GM19025 (cell line): ENCODE data around the gene CMPK1.

Source experiments
- ATAC-seq: cut with Tn5 transposase; IDR thresholded peaks from one replicate; pipeline ENCODE4 v1.9.1; 2021; ENCODE audit warnings: mild to moderate bottlenecking, low read depth, moderate library complexity; ENCODE audit not compliant: unreplicated experiment

Gene CMPK1

DNA sequence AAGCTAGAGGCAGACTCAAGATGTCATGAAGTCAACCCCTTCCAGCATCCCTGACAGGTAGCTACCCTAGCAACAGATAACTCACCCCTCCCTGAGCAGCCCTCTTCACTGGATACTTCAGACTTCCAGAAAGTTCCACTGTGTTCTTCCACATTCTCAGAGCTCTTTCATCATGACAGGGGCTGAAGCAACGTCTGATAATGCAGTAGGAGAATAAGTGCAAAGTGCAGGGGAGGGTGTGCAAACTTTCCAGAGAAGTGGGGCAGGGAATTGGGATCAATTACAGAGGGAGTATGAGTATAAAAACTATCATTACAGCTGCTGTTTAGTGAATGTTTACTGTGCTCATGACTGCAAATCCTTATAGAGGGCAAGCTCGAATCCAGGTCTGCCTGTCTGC, 56.1 kb downstream of the CMPK1 start:
- no peak for ATAC-seq

DNA sequence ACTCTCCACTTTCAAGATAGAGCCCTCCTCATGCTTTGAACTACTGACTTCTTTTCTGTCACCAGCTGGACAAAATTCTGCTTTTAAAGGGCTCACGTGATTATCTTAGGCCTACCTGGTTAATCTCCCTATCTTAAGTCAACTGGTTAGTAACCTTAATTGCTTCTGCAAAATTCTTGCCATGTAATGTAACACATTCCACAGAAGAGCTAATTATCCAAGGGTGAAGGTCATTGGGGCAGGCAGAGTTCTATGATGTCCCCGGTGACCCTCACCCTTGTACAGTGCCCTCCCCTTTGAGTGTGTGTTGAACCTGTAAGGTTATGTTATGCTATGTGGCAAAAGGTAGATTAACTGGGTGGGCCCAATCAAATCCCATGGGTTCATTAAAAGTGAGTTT, 57.3 kb downstream of the CMPK1 start:
- ATAC-seq = no peak

DNA sequence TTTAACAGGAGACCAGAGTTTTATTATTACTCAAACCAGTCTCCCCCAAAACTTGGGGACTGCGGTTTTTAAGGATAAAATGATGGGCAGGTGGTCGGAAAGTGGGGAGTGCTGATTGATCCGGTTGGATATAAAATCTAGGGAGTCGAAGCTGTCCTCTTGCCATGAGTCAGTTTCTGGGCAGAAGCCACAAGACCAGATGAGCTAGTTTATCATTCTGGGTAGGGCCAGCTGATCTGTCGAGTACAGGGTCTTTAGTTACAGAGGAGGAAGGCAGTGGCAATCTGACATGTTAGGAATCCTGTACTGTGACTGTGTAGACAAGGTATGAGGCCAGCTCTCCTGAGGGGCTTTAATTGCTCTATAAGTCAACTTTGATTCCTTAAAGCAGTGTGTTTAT, 59.6 kb downstream of the CMPK1 start:
- no peak for ATAC-seq

DNA sequence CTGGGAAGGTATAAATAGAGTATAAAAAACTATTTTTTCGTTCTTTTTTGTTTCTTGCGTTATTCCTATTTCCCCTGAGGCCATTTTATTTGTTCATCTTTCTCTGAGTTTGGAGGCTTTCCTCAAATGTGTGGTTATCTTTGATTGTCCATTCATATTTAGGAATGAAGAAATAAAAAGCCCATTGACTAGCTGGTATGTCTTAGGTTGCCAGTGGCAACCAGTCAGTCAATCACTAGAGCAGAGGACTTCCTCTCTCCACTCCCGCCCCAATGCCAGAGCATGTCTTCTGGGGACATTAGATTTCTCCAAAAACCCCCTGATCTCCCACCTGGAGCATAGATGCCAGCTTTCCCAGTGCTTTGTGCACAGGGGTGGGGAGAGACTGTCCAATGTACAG, 61.8 kb downstream of the CMPK1 start:
- no peak for ATAC-seq

DNA sequence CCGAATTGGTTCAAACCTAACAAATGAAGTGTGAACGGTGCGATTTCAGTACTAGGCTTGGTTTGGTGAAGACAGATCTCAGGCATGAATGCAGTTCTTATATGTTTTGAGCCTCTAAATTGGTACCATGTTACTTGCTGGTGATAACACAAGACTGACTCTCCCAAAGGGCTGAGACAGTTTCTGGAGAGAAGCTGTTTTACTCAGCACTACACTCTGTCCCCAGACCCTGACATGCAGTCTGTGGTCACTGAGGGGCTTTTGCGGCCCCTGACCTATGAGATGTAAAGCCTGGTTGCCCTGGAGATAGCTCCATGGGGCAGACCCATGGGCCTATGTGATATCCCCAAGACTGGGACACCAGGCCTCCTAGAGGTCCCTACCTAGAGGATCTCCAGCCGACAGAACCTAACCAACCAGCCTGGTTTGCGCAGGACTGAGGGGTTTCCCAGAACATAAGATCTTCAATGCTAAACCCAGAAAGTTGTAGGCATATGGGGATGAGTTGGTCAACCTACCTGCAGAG, 63.1 kb downstream of the CMPK1 start:
- no peak for ATAC-seq

DNA sequence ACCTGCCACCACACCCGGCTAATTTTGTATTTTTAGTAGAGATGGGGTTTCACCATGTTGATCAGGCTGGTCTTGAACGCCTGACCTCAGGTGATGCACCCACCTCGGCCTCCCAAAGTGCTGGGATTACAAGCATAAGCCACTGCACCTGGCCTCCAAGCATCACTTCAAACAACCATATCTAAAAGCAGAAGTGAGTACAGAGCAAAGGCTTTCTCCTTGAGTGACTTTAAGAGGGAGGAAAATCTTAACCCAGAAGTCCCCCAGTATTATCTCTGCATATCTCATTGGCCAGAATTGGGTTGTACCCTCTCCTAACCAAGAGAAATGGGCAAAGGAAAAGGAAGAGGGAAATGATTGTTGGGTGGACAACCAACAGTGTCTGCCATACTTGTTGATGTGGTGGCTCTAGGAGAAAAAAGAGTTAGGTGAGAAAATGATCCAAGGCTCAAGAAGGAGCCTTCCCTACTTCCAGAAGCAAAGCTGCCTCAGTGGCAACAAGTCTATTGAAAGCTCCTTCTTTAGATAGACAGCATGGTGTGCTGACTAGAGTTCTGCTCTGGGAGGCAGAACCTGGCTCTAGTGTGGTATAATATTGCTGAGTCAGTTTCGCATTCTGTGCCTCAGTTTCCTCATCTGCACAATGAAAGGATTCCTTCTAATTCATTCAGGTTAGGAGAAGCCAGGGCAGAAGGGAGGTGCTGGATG, 65.7 kb downstream of the CMPK1 start:
- ATAC-seq = no peak

DNA sequence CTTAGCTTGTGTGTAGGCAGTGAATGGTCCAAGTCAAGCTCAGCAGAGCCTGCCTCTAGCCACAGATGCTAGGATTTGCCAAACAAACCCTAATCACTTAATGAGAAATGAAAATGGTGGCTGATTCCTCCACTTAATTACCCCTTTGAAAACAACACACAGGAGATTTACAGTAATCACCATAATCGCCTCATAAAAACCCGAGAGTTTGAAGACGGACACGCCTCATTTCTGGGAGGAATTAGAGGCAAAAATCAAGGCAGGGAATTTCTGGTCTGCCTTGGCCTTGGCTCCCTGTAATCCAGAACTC, 66.2 kb downstream of the CMPK1 start:
- ATAC-seq = no peak

DNA sequence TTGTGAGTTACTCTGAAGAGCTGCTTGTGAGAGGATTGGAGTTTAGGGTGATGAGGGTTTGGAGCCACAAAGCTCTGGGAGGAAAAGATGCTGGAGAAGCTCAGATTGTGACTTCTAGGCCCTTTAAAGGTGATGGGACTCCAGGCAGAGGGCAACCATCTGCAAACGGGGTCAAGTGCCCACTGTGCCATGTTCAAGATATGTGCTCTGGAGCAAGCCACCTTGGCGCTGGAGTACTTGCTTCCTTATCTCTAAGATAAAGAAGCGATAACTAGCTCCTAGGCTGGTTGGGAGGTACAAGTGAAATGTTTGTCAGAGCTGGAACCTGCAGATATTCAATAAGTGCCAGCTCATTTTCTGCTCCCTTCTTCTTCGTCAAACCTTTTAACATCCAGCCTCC, 68.2 kb downstream of the CMPK1 start:
- ATAC-seq = no peak

DNA sequence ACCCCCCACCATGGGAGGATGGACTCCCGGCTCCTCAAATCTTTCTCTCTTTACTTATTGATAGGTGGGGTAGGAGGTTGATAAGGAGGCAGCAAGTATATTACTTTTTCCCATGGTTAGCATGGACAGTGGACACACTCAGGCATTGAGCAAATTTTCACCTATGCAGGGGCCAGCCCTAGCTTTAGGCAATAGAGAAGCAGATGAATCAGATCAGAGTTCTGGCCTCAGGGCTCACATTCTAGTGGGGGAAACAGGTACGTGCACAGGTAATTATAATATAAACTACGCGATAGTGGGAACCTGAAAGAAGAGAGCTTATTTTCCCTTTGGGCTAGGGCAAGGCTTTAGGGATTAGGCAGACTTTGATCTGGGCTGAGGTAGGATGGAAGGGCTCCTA, 69.0 kb downstream of the CMPK1 start:
- no peak for ATAC-seq

DNA sequence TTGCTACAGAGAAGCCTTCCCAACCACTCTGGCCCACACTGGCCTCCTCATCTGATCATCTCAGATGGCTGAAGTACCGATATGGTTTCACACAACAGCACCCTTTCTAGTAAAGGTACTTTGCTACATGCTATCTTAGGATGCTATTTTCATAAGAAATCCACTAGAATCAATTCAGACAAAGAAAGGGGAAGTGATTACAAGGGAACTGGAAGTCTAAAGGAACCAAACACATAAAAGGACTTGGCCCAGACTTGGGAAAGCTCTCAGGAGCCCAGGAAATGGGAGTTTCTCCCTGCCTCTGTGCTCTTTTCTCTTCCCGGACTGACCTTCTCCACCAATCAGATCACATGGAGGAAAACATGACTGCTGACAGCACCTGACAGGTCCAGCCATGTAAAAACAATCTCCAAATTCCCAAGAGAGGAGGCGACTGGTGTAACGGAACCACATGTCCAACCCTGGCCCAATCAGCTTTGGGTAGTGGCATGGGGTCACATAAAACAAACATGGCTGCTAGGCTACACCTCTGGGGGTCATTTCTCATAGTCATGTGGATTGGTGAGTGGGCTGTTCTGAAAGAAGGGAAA, 69.8 kb downstream of the CMPK1 start:
- ATAC-seq = no peak

DNA sequence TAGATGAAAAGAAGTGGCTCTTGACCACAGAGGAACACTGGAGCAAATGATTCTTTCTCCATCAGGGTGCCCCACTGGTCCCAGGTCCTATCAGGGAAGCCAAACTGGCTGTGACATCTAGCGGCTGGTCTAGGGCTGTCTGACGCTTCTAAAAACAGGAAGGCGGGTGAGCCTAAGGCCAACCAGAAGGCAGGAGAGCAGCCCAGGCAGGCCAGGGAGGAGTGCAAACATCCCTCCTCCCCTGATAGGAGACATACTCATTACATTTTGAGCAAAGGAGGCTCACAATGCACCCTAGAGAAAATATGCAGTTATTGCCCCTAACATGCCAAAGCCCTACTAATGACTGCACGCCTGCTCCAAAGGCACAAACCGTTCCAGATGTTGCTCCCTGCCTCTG, 72.1 kb downstream of the CMPK1 start:
- no peak for ATAC-seq

DNA sequence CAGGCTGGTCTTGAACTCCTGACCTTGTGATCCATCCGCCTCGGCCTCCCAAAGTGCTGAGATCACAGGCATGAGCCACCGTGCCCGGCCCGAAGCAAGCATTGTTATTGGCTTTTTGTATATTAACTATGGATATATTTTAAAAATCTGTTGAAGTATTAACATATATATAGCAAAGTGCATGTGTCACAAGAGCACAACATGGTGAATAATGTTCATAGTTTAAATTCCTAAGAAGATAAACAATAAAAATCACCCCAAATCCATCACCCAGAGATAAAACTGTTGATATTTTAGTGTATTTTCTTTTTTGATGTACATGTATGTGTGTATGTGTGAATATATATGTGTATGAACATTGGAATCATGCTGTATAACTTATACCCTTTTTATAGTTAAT, 73.4 kb downstream of the CMPK1 start:
- no peak for ATAC-seq

DNA sequence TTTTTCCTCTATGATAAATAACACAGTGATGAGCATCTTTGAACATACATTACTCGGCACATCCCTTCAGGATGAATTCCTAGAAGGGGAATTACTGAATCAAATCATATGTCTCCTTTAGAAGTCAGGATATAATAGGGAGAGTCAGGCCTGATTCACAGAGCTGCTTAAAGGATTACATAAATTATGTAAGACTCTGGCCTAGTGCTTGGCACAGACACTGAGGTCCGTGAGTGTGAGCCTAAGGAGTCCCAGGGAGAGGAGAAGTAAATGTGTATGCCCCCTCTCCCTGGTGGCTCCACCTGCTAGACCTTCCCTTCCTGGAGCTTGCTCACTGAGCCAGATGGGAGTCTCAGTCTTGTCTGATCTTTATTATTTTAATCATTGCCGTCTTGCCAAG, 73.9 kb downstream of the CMPK1 start:
- no peak for ATAC-seq

DNA sequence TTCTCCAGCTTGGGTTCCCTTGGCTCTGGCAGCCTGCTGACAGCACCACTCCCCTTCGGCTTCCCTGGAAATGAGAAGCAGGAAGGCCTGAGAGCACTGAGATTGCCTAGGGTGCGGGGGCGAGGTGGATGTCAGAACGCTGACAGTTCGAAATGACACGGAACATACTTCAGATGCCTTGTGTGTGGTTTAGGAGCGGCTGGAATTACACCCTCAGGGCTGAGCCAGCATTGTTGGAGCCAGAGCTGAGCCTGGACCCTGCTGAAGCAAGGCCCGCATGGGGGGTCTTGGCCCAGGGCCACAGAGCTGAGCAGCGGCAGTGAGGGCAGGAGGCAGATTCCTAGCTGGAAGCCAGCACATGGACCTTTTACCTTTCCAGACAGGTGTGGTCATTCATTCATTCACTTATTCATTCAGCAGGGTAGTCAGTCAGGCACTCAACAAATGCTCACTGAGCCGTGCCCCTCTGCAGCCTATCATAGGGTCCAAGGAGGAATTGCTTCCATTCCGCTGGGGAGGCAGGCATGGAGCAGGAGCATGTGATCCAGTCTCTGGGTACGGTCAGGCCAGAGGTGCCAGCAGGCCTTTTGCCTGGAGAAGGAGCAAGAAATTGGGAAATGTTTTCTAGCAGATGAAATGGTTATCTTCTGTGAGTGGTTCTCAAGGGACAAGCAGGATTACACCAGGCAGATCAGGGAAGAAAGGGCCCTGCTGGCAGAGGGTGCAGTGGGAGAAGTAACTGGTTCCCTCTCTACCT, 75.9 kb downstream of the CMPK1 start:
- no peak for ATAC-seq

DNA sequence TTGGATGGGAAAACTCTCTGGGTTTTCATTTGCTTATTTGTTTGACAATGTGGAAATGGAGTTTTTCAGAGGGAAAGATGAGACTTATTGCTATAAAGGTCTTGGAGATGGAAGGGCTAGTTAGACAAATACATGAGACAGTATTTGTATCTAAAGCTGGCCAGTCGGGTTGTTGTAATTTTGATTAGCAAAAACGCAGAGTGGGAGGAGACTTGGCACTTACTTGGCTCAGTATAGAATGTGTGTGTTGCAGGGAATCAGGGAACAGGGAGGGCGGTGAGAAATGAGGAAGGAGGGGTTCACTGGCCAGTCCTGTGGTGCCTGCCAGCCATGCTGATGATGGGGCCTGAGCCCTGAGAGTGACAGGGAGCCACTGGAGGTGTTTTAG, 76.5 kb downstream of the CMPK1 start:
- no peak for ATAC-seq

DNA sequence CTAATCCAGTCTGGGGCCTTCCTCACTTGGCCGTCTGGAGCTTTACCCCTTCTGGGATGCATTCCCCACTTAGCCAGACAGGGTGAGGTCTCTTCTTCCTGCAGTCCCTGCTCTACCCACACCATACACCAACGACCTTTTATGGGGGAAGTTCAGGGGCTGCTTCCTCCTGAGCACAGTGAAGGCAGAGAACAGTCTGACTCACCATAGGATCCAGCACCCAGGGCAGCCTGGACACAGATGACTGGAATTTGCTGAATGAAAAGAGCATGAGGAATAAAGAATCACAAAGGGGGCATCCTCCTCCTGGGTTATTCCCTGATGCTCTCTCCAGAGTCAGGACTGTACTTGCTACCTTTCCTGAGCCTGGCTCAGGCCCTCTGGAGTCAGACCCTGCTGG, 77.8 kb downstream of the CMPK1 start:
- ATAC-seq = no peak

DNA sequence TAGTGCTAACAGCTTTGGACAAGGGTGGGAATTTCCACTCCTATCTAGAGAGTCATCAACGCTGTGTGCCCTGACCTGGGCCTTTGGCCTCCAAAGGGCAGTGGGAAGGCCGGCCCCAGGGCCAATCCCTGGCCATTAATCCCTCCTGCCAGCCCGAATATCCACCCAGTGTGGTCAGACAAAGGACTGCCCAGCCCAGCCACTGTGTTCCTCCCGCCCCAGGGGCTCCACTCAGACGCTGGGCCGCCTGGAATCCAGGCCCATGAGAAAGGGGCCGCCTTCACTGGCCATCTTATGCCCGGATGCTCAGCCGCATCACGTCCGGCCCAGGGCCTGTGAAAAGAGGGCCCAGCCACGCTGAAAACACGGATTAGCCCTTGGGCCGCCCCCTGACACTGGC, 78.8 kb downstream of the CMPK1 start:
- ATAC-seq = no peak

DNA sequence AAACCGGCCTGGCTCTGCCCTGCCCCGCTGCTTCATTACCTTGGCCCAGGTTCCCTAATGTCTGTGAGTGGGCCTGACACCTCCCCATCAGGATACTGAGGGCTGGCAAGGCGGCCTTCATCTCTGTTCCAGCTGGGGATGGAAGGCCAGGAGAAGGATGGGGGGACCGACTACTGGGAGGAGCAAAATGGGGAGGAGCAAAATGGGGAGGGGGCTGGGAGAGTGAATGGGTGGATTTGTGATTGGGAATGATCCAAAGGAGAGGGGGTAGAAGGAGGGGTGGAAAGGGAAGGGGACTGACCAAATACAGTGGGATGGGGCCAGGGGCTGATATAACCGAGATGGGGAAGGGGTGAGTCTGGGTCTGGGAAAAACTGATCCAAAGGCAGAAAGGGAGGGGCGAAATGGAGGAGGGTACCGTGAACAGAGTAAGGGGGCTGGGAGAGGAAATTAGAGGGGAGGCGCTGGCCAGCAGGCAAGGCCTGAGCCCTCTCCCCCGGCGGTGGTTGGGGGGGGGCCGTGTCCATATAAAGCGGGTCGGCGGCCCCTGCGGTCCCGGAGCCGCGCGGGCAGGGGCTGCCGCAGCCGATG, 82.2 kb downstream of the CMPK1 start, which contains the start of gene FOXE3:
Gene FOXE3, plus strand, starts transcription at position 558 of the 591 bp plus-strand sequence. Its CDS starts 31 bp downstream, at position 589.
- no peak for ATAC-seq

DNA sequence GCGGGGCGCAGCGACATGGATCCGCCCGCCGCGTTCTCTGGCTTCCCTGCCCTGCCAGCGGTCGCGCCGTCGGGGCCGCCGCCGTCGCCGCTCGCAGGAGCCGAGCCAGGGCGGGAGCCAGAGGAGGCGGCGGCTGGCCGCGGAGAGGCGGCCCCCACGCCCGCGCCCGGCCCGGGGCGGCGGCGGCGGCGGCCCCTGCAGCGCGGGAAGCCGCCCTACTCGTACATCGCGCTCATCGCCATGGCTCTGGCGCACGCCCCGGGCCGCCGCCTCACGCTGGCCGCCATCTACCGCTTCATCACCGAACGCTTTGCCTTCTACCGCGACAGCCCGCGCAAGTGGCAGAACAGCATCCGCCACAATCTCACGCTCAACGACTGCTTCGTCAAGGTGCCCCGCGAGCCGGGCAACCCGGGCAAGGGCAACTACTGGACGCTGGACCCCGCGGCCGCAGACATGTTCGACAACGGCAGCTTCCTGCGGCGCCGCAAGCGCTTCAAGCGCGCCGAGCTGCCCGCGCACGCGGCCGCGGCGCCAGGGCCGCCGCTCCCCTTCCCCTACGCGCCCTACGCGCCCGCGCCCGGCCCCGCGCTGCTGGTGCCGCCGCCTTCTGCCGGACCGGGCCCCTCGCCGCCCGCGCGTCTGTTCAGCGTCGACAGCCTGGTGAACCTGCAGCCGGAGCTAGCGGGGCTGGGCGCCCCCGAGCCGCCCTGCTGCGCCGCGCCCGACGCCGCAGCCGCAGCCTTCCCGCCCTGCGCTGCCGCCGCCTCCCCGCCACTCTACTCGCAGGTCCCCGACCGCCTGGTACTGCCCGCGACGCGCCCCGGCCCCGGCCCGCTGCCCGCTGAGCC, 83.0 kb downstream of the CMPK1 start:
- ATAC-seq = no peak
